NCI-H526 (cell line): Measurements from ENCODE around the gene ZNF213.

Source experiments
- DNase-seq, 2 experiments: peaks; one replicate each; lab custom pipeline; 2025; lab: John Stamatoyannopoulos, UW

The ZNF213 gene

DNA sequence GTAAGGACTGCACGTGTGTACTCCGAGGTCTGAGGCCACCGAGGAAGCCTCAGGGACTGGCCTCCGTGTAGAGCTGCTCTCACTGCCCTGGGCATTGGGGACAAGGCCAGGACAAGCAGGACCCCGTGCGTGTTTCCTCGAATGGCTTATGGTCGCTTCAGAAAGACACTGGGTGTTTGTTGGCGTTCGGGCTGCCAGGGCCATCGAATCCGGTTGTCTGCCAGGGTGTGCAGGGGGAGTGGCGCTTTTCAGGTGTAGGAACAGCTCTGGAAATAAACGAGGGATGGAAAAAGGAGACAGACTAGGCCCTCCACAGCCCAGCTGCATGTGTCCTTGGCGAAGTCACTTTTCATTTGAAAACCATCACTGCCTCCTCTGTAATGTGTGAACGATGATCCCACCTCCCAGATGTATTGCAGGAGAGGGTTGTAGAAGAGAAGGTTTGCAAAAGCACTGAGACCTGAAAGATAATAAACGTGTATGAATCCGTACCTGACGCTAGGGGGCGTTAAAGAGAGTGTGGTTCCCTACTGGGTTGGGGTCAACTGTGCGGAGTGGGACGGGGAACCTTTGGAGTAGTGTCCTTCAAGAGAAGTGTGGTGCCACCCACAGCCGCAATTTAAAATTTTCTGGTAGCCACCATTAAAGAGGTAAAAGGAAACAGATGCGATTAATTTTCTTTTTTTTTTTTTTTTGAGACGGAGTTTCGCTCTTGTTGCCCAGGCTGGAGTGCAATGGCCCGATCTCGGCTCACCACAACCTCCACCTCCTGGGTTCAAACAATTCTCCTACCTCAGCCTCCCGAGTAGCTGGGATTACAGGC, 33.6 kb upstream of the ZNF213 start:
- DNase-seq, result peak in 1 of 2 experiments; percentile 23

DNA sequence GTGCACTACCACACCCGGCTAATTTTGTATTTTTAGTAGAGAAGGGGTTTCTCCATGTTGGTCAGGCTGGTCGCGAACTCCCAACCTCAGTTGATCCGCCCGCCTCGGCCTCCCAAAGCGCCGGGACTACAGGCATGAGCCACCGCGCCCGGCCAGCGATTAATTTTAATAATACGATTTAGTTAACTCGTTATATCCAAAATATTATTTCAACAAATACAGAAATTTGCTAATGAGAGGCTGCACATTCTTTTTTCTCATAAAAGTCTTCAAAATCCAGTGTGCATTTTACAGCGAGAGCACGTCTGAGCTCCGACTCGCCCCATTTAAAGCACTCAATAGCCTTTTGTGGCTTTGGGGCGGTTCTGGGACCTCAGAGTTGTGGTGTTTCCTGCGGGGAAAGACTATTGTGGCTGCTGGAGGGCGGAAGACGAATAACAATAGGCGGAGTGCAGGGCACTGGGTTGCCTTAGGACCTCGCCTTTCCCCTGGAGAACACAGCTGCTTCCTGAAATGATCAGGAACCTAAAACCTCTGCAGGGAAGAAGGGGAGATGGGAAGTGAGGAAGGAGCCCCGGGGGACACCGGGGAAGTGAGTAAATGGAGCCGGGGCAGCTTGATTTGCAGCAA, 32.9 kb upstream of the ZNF213 start:
- DNase-seq, result no peak

DNA sequence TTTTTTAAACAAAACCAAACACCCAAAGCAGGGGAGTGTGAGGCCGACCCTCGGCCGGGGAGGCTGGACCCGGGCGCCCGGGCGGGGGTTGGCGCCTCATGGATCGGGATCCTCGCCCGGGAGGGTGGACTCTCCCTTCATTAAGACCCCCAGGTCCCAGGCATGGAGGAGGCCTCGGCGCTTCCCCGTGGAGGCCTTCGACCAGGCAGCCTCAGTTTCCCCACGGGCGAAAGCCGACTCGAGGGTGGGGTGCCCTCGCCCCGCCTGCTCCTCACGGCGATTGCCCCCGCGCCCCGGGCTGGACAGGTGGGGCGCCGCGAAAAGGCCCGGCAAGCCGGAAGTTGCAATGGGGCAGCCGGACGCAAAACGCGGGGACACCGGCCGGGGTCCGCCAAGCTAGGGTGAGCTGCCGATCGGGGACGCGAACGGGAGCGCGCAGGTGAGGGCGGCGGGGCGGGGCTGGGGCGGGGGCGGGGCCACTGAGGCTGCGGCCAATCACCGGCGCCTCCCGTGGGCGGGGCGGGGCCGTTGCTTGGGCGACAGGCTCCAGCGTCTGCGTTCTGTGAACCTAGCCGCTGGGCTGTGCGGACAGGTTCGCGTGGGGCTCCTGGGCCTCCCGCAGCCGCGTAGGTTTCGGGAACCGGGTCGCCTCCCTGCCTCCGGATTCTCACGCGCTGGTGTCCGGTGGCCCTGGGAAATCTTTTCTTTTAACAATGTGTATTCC, 28.5 kb upstream of the ZNF213 start:
- DNase-seq, result peak; percentile 53 to 92

DNA sequence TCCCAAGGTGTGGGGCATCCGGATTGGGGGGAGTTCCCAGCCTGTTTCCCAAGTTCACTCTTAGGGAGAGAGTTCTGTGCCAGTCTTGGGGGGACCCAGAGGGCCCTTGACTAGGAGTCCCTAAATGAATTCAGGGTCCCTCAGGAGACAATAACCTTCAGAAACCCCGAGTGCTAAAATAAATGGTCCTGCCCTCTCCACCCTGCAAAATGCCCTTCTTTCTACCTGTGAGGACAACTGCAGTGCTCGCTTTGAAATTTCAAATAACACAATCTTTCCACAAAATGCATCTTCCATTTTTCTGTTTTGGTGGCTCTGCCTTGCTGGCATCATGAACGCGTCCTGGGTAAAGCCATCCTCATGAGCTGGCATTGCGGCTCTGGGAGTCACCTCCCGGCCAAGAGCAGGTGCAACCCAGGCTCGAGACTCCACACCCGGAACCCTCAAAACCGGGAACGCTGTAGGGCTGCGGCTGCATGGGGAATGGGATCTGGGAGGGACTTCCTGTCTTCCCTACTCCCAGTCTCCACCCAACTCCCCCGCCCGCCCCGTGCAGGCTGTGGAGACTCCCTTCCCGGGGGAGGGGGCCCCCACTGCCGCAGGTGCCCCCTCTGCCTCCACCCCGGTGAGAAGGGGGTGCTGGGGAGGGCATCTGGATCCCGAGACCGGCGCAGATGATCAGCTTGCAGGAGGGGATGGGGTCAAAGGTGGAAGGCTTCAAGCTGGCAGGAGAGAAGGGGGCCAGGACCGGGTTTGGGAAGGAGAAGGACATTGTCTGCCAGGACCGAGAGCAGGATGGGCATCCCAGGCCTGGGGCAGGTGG, 22.6 kb upstream of the ZNF213 start, which contains the start of gene ZNF205:
Gene ZNF205, plus strand, starts transcription at position 529 of the 823 bp plus-strand sequence. CDS start 845 bp downstream, outside the sequence.
- peak; percentile 49 to 88 for DNase-seq

DNA sequence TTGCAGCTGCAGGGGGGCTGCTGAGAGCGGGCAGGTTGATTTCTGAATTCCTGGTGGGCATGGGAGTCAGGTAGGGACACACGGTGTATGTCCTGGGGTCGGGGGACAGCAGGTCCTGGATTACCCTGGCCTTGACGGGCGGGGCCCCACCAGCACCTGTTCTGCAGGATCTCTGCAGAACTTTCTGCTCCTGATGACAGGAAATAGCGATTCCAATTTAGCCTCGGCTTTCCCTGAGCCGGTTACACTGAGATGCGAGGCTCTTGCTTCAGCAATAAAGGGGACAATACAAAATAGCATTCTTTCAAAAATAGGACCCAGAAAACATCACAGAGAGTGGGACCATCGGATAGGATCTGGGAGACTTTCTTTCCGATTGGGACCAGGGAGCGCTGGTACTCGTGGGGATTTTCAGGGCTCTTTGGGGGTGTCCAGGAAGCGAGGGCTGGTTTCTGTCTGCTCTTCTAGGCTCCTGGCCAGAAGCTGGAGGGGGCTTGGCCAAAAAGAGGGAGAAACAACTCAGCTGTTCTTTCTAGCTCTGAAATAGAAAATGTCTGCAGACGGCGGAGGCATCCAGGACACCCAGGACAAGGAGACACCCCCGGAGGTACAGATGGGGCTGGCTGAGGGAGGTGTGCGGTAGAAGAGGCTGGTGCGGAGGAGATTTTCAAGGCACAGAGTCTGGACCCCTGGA, 21.8 kb upstream of the ZNF213 start:
- DNase-seq, result no peak

DNA sequence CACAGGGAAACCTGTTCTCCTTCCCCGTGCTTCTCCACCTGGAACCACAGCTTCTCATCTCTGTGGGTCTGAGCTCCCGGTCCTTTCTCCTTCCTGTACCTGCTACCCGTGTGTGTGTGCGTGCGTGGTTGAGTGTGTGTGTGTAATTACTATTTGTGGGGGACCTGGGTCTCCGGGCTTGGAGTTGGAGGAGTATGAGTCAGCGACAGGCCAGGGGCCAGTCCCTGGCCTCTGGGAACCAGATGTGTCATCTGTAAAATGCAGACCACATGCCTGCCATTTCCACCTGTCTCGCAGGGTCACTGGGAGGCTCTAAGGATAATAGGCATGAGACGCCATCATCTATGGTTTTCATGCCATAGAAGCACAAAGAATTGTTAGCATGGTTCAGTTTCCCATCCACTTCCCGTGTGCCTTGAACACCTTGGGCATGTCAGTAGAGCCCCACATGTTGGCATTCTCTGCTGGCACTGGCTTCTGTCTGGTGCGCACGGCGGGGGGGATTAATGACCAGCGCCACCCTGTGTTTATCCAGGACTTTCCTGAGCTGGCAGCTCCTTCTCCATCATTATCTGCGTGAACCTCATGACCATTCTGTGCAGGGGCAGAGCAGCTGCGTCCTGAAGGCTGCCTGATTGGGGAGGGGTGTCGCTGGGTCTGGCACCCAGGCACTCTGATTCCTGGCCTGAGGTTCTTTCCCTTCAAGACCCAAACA, 20.9 kb upstream of the ZNF213 start:
- DNase-seq, result peak in 1 of 2 experiments; percentile 38

DNA sequence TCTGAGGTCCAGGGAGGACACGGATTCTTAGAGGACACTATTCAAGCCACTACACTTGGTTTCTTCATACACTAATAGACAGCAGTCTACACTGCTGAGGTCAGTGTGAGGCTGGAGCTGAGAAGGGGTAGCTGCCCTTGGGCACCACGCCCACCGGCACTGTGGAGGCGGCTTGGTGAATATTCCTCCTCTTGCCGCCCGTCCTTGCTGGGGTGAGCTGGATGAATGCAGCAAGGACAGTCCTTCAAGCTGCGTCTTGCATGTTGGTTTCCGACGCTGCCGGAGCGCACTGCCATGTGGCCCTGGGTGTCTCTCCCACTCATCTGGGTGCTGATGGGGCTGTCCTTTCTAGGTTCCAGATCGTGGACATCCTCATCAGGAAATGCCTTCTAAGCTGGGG, 19.8 kb upstream of the ZNF213 start:
- DNase-seq, result no peak

DNA sequence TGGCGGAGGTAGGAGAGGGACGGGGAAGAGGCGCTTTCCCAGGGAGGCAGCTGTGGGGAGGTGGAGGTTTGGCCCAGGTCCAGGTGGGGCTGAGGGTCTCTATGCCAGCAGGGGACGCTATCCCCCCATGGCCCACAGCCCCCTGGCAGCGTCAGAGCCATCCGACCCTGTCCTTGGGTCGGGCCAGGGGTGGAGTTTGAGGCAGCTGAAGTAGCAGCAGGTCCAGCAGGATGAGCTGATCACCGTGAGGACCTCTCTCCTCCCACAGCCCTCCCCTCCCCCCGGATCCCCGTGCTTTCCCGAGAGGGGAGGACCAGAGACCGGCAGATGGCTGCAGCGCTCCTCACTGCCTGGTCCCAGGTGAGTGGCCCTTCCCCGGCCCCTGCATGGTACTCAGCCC, 19.3 kb upstream of the ZNF213 start:
- DNase-seq, result no peak

DNA sequence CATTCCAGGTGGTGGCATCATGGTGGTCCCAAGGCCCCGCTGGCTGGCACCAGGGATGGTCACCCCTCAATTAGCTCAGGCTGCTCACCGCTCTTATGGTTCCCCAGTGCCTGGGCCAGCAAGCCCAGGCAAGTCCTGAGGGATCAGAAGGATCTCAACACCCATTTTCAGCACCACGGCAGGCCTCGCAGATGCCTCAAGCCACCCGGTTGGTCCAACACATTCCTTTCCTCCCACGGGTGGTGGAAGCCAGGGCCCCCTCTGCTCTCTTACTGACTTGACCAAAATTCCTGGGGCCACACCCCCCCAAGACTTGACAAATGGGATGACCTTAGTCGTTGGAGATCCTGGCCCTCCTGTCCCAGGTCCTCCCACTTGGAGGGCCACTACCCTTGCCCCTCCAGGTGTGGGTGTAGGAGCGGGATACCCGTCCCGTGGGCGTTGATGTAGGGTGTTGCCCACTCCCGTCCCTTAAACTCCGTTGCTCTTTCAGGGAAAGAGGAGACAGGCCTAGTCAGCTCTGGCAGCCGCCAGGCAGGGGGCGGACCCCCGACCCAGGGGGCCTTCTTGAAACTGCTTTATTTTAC, 16.5 kb upstream of the ZNF213 start:
- no peak for DNase-seq

DNA sequence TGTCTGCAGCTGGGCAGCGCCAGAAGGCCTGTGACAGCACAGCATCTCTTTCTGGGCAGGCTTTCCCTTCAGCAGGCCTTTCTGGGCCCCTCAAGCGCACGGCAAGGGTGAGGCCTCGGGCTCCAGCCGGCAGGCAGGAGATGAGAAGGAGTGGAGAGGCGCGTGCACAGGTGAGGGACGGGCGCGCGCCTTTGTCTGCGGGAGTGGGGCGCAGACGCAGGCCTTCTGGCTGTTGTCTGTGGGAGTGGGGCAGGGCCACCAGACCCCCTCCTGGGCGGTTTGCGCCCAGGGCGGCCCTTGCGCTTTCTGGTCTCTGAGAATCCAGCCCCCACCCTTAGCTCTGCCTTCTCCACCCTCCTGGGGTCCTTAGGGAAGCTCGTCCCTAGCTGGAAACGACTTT, 16.0 kb upstream of the ZNF213 start:
- no peak for DNase-seq

DNA sequence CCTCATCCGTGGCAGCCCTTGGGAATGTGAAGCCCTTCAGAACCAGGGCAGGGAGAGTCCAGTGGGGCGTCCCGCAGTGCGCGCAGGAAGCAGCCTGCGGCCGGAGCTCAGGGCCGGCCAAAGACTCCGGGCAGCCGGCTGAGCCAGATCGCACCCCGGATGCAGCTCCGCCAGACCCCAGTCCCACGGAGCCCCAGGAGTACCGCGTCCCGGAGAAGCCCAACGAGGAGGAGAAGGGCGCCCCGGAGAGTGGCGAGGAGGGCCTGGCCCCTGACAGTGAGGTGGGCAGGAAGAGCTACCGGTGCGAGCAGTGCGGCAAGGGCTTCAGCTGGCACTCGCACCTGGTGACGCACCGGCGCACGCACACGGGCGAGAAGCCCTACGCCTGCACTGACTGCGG, 15.5 kb upstream of the ZNF213 start:
- DNase-seq, result no peak

DNA sequence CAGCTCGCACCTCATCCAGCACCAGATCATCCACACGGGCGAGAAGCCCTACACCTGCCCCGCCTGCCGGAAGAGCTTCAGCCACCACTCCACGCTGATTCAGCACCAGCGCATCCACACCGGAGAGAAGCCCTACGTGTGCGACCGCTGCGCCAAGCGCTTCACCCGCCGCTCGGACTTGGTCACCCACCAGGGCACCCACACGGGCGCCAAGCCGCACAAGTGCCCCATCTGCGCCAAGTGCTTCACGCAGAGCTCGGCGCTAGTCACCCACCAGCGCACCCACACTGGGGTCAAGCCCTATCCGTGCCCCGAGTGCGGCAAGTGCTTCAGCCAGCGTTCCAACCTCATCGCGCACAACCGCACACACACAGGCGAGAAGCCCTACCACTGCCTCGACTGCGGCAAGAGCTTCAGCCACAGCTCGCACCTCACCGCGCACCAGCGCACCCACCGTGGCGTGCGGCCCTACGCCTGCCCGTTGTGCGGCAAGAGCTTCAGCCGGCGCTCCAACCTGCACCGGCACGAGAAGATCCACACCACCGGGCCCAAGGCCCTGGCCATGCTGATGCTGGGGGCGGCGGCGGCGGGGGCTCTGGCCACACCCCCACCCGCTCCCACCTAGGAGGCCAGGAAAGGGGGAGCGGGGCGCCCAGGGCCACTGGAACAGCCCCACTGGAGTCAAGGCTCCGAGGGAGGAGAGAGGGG, 15.0 kb upstream of the ZNF213 start:
- no peak for DNase-seq

DNA sequence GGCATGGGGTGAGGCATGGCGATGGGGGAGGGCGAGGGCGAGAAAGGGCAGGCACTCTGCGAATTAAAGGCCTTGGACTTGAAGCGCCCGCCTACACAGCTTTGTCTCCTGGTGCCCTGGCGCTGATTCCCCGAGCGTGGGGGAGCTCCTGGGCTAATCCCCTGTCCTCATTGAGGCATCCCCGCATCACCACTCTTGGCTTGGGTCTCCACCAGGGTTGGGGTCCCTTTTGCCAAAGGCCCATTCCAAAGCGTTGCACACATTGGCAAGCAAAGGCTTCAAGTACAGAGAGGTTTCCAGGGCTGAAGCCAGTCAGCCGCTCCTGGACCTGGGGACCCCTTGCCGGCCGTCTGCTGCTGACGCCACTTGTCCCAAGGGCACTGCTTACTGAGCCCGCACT, 14.4 kb upstream of the ZNF213 start:
- no peak for DNase-seq

DNA sequence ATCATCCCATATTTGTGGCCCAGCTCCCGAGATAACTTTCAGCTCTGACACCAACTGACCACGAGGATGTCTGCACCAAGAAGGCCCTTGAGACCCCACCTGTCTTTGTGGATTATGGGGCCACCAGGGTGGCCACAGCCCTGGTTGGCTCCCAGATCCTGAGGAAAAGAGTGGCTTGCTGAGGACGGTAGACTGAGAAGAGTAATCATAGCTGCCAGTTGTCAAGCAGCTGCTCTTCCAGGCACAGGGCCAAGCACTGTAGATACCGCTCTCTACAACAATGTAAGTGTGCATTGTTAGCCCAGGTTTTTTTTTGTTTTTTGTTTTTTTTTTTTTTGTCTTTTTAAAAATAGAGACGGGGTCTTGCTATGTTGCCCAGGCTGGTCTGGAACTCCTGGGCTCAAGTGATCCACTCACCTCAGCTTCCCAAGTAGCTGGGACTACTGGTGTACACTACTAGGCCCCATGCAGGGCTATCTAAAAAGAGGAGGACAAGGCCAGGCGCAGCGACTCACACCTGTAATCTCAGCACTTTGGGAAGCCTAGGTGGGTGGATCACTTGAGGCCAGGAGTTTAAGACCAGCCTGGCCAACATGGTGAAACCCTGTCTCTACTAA, 12.9 kb upstream of the ZNF213 start:
- no peak for DNase-seq

DNA sequence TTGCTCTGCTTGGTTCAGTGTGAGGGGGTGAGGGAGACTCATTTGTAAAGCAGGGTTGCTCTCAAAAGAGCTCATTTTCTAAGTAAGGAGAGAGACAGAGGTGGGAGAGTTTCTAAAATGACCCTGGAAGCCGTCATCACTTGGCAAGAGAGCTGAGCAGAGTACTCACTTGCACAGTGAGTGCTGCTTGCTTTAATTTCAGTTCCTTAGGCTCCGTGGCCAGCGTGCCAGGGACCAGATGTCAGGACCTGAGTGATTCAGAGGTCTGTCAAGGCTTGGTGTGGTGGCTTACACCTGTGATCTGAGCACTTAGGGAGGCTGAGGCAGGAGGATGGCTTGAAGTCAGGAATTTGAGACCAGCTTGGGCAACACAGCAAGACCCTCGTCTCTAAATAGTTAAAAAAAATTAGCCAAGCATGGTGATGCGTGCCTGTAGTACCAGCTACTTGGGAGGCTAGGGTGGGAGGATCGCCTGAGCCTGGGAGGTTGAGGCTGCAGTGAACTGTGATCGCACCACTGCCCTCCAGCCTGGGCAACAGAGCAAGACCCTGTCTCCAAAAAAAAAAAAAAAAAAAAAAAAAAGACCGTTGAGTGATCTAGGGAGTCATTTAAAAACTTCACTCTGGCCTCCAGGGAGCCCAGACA, 11.8 kb upstream of the ZNF213 start:
- no peak for DNase-seq

DNA sequence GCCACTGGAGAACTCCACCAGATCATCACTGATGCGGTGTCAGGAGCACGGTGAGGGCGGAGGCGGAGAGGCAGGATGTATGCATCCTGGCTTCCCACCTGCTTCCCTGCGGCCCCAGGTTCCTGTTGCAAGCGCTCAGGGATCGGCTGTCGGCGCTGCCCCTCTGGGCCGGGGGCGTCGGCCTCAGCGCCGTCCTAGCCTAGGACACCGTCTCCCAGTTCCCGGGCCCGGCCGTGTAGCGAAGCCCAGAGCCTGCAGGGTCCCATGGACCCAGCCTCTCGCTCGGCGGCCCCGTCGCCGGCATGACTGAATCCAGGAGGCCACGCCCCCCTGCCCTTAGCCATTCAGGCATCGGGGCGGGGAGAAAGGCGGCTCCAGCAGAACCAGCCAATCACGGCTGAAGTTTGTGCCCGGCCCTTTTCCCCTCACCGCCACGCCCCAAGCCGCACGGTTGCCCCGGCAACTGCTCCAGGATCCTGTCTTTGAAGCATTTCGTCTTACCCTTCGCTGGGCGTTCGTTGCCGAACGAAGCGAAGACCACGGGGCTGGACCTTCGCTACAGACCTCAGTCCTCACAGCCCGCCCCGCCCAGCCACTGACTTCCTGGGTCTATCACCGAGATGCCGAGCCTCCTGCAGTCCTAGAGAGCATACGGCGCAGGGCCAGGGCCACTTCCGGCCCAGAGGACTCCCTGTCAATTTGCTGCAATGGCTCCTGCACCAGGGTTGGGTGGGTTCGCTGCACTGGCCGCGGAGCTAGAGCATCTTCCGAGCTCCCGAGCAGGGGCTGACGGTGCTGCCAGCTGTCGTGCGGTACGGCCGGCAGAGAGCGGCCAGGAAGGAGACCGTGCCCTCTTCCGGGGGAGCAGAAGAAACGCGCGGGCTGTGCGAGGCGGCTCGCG, 10.6 kb upstream of the ZNF213 start:
- DNase-seq, result peak; percentile 80 to 96

DNA sequence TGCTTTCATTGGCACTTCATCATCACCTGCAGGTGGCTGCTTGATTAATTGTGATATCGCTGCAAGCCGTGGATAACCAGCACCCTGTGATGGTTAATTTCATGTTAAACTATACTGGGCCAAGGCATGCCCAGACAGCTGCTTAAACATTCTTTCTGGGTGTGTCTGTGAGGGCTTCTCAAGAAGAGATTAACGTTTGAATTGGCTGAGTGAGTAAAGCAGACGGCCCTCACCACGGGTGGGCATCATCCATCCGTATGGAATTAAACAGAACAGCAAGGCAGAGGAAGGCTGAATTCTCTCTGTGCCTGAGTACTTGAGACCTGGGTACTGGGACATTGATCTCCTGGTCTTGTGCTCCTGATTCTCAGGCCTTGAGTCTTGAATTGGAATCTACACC, 7.1 kb upstream of the ZNF213 start:
- DNase-seq, result no peak
